Hepatocyte (in vitro differentiated cells): ENCODE measurements around the gene NUDC. TPM values are rescaled to one million over a fixed set of nuclear protein-coding genes. Genes with fewer than 3 reads are reported as not detected.

Source experiments
- DNase-seq: peaks from one replicate; pipeline ENCODE4 v3.0.0-alpha.2; 2016; ENCODE audit warnings: low spot score
- H2AFZ ChIP-seq: fragments of 200-600 bp; sonication (generic); 2 replicates; pipeline ENCODE4 v1.6.0; 2016; ENCODE audit warnings: antibody characterized with exemption, mild to moderate bottlenecking
- H3K27ac ChIP-seq: fragments of 200-600 bp; sonication (generic); 2 replicates; pipeline ENCODE4 v1.5.1; 2016; ENCODE audit warnings: mild to moderate bottlenecking
- H3K27me3 ChIP-seq: fragments of 200-600 bp; sonication (generic); 2 replicates; pipeline ENCODE4 v1.6.1; 2016
- H3K36me3 ChIP-seq: fragments of 200-600 bp; sonication (generic); replicated peaks from 2 replicates; pipeline ENCODE4 v1.5.1; 2016; ENCODE audit warnings: low read depth; ENCODE audit not compliant: insufficient read depth
- H3K4me1 ChIP-seq: fragments of 200-600 bp; sonication (generic); 2 replicates; pipeline ENCODE4 v1.5.1; 2016; ENCODE audit warnings: mild to moderate bottlenecking, moderate library complexity; ENCODE audit not compliant: insufficient read depth
- H3K4me2 ChIP-seq: fragments of 200-600 bp; sonication (generic); 2 replicates; pipeline ENCODE4 v1.6.0; 2016
- H3K4me3 ChIP-seq: fragments of 200-600 bp; sonication (generic); 2 replicates; pipeline ENCODE4 v1.5.1; 2016; ENCODE audit warnings: mild to moderate bottlenecking
- H3K79me2 ChIP-seq: fragments of 200-600 bp; sonication (generic); 2 replicates; pipeline ENCODE4 v1.6.0; 2017; ENCODE audit warnings: mild to moderate bottlenecking
- H3K9me2 ChIP-seq: fragments of 200-600 bp; sonication (generic); replicated peaks from 2 replicates; pipeline ENCODE4 v1.6.0; 2017; ENCODE audit warnings: mild to moderate bottlenecking; ENCODE audit not compliant: insufficient read depth
- H3K9me3 ChIP-seq: fragments of 200-600 bp; sonication (generic); 2 replicates; pipeline ENCODE4 v1.5.1; 2016; ENCODE audit warnings: low read depth, mild to moderate bottlenecking
- H4K20me1 ChIP-seq: fragments of 200-600 bp; sonication (generic); 2 replicates; pipeline ENCODE4 v1.6.0; 2016; ENCODE audit warnings: mild to moderate bottlenecking; ENCODE audit not compliant: insufficient read depth, poor library complexity, severe bottlenecking
- CTCF ChIP-seq: fragments of 200-600 bp; sonication (generic); IDR thresholded peaks from 2 replicates; pipeline ENCODE4 v1.5.1; 2016; ENCODE audit warnings: antibody characterized with exemption, mild to moderate bottlenecking; ENCODE audit not compliant: poor library complexity
- EZH2 ChIP-seq: fragments of 200-600 bp; sonication (generic); IDR thresholded peaks from 2 replicates; pipeline ENCODE4 v1.6.1; 2016; ENCODE audit warnings: antibody characterized with exemption, mild to moderate bottlenecking, borderline replicate concordance
- EZH2phosphoT487 ChIP-seq: fragments of 200-600 bp; sonication (generic); IDR thresholded peaks from one replicate; pipeline ENCODE4 v1.6.1; 2018; ENCODE audit warnings: antibody characterized with exemption, mild to moderate bottlenecking, low read depth, moderate library complexity; ENCODE audit not compliant: unreplicated experiment, severe bottlenecking
- WGBS: methylation state at CpG from one replicate; pipeline ENCODE4 v1.1.6; 2016; ENCODE audit warnings: low lambda C conversion rate; ENCODE audit errors: missing lambda C conversion rate; 5-methylcytosine and 5-hydroxymethylcytosine counted together
- polyA plus RNA-seq: library from polyadenylated mRNA; unstranded; fragments of >200 nt; fragmentation: Nextera tagmentation; extraction: Ambion mirVana; gene quantifications from 2 replicates; pipeline ENCODE4 v1.2.1, GENCODE V29; 2016
- total RNA-seq: library from RNA; depleted of rRNA; stranded (reverse); fragments of >200 nt; gene quantifications from 2 replicates; pipeline ENCODE4 v1.2.3, GENCODE V29; 2014

The NUDC gene
- total and polyA plus RNA-seq, 2 experiments from 2014 or later = 34.4 to 127 TPM

GRCh38 chr1:26910343-26911160 is 11.0 kb upstream of the NUDC start:
- Histone ChIP-seq H2AFZ (no peak overlapping the region), H3K4me3 (no peak overlapping the region), H3K9me2 (no peaks in the 10 kb centered on the region), H3K4me2 (peak overlapping the region; percentile 70), H3K79me2 (peaks cover 18% of the 10 kb centered on the region), H3K4me1 (peaks cover 36% of the 10 kb centered on the region), H3K27ac (peak overlapping the region; percentile 61), H3K9me3 (no peaks in the 10 kb centered on the region), H3K27me3 (no peaks in the 10 kb centered on the region), H3K36me3 (no peaks in the 10 kb centered on the region), H4K20me1 (no peaks in the 10 kb centered on the region)
- peak; percentile 46 for DNase-seq
- TF ChIP-seq EZH2phosphoT487 (no peak), CTCF (no peak), EZH2 (no peak)
- WGBS = 55% methylated on average over 4 of the region's 4 CpGs

- no peaks in the 10 kb centered on the region for H3K36me3 ChIP-seq
These were observed 10.0 kb upstream of the NUDC start for GRCh38 chr1:26911399-26912146.

GRCh38 chr1:26912147-26912490 is 9.4 kb upstream of the NUDC start:
- Histone ChIP-seq H2AFZ (no peak overlapping the region), H3K27me3 (no peaks in the 10 kb centered on the region), H3K36me3 (no peaks in the 10 kb centered on the region), H3K9me2 (no peaks in the 10 kb centered on the region), H3K79me2 (peaks cover 18% of the 10 kb centered on the region), H3K9me3 (no peaks in the 10 kb centered on the region), H3K27ac (no peak overlapping the region), H3K4me1 (peaks cover 36% of the 10 kb centered on the region), H4K20me1 (no peaks in the 10 kb centered on the region), H3K4me3 (no peak overlapping the region), H3K4me2 (peak overlapping the region; percentile 70)
- 79% methylated on average over 2 of the region's 2 CpGs for WGBS
- no peak for DNase-seq
- TF ChIP-seq CTCF (no peak), EZH2 (no peak), EZH2phosphoT487 (no peak)

More at GRCh38 chr1:26911399-26912146, 10.0 kb upstream of the NUDC start:
- Histone ChIP-seq H4K20me1 (no peaks in the 10 kb centered on the region), H3K4me1 (peaks cover 36% of the 10 kb centered on the region), H3K4me2 (peak overlapping the region; percentile 70), H3K79me2 (peaks cover 18% of the 10 kb centered on the region), H3K4me3 (no peak overlapping the region), H3K27me3 (no peaks in the 10 kb centered on the region), H3K9me3 (no peaks in the 10 kb centered on the region), H3K27ac (peak overlapping the region; percentile 61), H2AFZ (no peak overlapping the region), H3K9me2 (no peaks in the 10 kb centered on the region)
- TF ChIP-seq EZH2 (no peak), EZH2phosphoT487 (no peak), CTCF (no peak)
- 90% methylated on average over 8 of the region's 8 CpGs for WGBS
- DNase-seq = no peak
